A673 (cell line): Measurements from ENCODE around the gene NRXN3. TPM values are rescaled to one million over a fixed set of nuclear protein-coding genes. Genes with fewer than 3 reads are reported as not detected.
A peak's percentile ranks its signal among the peaks of the same experiment; 100 is the strongest.

Experiments
- BruUV-seq: library from RNA; stranded (reverse); fragments of 400-500 nt; replicated peaks from 2 replicates; lab custom pipeline; 2021; lab: Mats Ljungman, UMichigan
- CTCF ChIA-PET: fragments of 300-600 bp; sonication (Branson Sonifier 250); formaldehyde crosslinking; loops from one replicate; lab custom pipeline; 2022; ENCODE audit warnings: antibody characterized with exemption; lab: Charles Lee
- POLR2A ChIA-PET: fragments of 300-600 bp; sonication (Branson Sonifier 250); formaldehyde crosslinking; loops from one replicate; lab custom pipeline; 2022; ENCODE audit warnings: antibody characterized with exemption; ENCODE audit not compliant: low non-redundant PET; lab: Charles Lee
- DNase-seq: peaks from one replicate; pipeline ENCODE4 v3.0.0-alpha.2; 2015; ENCODE audit warnings: low spot score
- H3K27ac ChIP-seq: fragments of 200-600 bp; sonication (generic); 2 replicates; pipeline ENCODE4 v1.5.1; 2016; ENCODE audit warnings: mixed run types, low read depth, mild to moderate bottlenecking, mixed read lengths, antibody characterized with exemption, low read length; ENCODE audit not compliant: poor library complexity, severe bottlenecking
- H3K27me3 ChIP-seq: fragments of 200-600 bp; sonication (generic); replicated peaks from 2 replicates; pipeline ENCODE4 v1.6.1; 2017; ENCODE audit warnings: mixed run types, low read depth, mild to moderate bottlenecking, mixed read lengths, antibody characterized with exemption, low read length; ENCODE audit not compliant: insufficient read depth, poor library complexity
- H3K36me3 ChIP-seq: fragments of 200-600 bp; sonication (generic); 2 replicates; pipeline ENCODE4 v1.6.1; 2016; ENCODE audit warnings: mixed run types, mild to moderate bottlenecking, mixed read lengths, antibody characterized with exemption, low read length; ENCODE audit not compliant: insufficient read depth, poor library complexity, severe bottlenecking
- H3K4me1 ChIP-seq: fragments of 200-600 bp; sonication (generic); 2 replicates; pipeline ENCODE4 v1.6.1; 2017; ENCODE audit warnings: mixed run types, mild to moderate bottlenecking, mixed read lengths, antibody characterized with exemption, low read length; ENCODE audit not compliant: insufficient read depth, poor library complexity, severe bottlenecking
- H3K4me3 ChIP-seq: fragments of 200-600 bp; sonication (generic); 2 replicates; pipeline ENCODE4 v1.5.1; 2016; ENCODE audit warnings: low read depth, mixed run types, mild to moderate bottlenecking, mixed read lengths, low read length; ENCODE audit not compliant: poor library complexity, severe bottlenecking
- H3K9me3 ChIP-seq: fragments of 200-600 bp; sonication (generic); 2 replicates; pipeline ENCODE4 v1.6.1; 2016; ENCODE audit warnings: mixed run types, low read depth, mild to moderate bottlenecking, mixed read lengths, antibody characterized with exemption, low read length; ENCODE audit not compliant: poor library complexity, severe bottlenecking
- EZH2 ChIP-seq: fragments of 200-600 bp; sonication (generic); IDR thresholded peaks from 2 replicates; pipeline ENCODE4 v1.6.1; 2017; ENCODE audit warnings: borderline replicate concordance, low read depth, mild to moderate bottlenecking, mixed read lengths, antibody characterized with exemption, low read length; ENCODE audit not compliant: poor library complexity, severe bottlenecking
- intact Hi-C: fragments of 100-400 bp; cut with micrococcal nuclease; formaldehyde crosslinking; loops from one replicate; pipeline ENCODE4 v1.10.0; 2022; ENCODE audit not compliant: unreplicated experiment
- total RNA-seq: library from RNA; stranded (reverse); gene quantifications from 2 replicates; pipeline ENCODE4 v1.2.3, GENCODE V29; 2021
- TF ChIP-seq, protein P1 (sequence below): fragments of 300-800, 200-600 bp; sonication (generic); conservative IDR thresholded peaks from 2 replicates; pipeline ENCODE4 v1.5.1; 2017; ENCODE audit warnings: low read depth, mild to moderate bottlenecking, antibody characterized with exemption, low read length, moderate library complexity, mixed read lengths

Gene NRXN3
- total RNA-seq, 1 experiment from 2014 or later, result 0.21 TPM

DNA sequence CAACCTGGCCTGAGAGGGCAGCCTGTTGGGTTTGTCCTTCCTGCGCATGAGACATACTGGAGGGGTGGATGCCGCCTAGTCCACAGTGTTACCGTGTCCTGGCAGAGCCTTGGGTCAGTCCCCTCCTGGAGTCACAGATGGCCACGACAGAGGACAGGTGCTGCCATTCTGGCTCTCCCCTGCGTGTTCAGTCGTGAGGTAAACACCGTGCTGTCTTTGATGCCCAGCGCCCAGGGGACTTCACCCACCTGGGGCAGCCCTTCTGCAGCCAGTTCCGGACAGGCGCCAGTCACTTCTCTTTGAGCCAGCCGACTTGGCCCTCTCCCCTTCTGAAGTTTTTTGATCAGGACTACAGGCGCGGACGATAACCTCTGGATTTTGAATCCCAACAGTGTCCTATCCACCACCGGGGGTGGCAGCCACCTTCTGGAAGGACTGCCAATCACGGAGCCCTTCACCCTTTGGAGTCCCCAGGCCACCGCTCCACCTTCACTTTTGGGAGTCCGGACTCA is 1108.2 kb downstream of the NRXN3 start:
- intact Hi-C loops, result no loop called here
- TF ChIP-seq, protein P1, sequence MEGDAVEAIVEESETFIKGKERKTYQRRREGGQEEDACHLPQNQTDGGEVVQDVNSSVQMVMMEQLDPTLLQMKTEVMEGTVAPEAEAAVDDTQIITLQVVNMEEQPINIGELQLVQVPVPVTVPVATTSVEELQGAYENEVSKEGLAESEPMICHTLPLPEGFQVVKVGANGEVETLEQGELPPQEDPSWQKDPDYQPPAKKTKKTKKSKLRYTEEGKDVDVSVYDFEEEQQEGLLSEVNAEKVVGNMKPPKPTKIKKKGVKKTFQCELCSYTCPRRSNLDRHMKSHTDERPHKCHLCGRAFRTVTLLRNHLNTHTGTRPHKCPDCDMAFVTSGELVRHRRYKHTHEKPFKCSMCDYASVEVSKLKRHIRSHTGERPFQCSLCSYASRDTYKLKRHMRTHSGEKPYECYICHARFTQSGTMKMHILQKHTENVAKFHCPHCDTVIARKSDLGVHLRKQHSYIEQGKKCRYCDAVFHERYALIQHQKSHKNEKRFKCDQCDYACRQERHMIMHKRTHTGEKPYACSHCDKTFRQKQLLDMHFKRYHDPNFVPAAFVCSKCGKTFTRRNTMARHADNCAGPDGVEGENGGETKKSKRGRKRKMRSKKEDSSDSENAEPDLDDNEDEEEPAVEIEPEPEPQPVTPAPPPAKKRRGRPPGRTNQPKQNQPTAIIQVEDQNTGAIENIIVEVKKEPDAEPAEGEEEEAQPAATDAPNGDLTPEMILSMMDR, result no peak
- no peak for TF ChIP-seq EZH2
- ChIA-PET POLR2A (no interaction called here), CTCF (interaction anchor here (0.7 kb wide), 1 partner anchor 248 kb away, joined by 5 read pairs; no protein-coding TSS in a partner anchor)
- Histone ChIP-seq H3K36me3 (no peaks in the 10 kb centered on the region), H3K27ac (no peak overlapping the region), H3K4me3 (peak overlapping the region; percentile 38), H3K9me3 (no peaks in the 10 kb centered on the region), H3K4me1 (peaks cover 4% of the 10 kb centered on the region), H3K27me3 (peaks cover 74% of the 10 kb centered on the region)
- DNase-seq, result no peak
- no TSS peak for BruUV-seq

DNA sequence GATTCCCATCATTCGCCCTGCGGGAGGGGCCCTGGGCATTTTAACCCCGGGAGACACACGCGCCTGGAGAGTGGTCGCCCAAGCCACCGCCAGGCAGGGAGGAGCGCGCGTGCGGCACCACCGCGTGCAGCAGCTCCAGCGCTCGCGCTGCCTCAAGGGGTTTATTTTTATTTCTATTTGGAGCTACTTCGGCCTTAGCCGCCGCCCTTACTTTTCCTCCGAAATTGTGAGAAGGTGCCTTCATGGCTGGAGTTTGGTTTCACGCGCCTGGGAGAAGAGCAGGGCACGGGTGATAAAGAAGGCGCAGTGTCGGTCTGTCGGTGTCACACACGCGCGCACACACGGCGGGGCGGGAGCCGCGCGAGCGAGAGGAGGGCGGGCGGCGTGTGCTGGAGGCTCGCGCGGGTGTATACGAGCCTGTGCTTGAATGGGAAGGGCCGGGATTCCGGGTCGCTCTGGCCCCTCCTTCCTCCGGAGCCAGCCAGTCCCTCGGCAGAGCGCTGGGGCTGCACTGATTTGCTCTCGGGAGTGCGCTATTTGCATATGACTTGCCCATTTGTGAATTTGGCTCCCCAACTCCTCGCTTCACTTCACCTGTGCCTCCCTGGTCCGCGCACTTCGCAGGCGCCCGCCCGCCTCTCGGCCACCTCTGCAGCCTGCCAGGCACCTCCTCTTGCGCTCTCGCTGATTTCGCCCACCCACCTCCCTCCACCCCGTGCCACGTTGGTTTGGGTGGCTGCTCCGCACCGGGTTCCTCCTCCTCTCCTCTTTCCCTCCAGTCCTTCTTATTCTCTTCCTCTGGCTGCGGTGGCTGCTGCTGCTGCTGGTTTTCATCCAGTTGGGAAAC is 1108.8 kb downstream of the NRXN3 start:
- peak; percentile 86 for DNase-seq
- no peaks in the 10 kb centered on the region for H3K36me3 ChIP-seq
- no peak overlapping the region for H3K27ac ChIP-seq
- intact Hi-C loops, result no loop called here
- no peaks in the 10 kb centered on the region for H3K9me3 ChIP-seq
- CTCF ChIA-PET, result interaction anchor here (0.6 kb wide), 1 partner anchor 1308 kb away, joined by 3 read pairs; no protein-coding TSS in a partner anchor
- POLR2A ChIA-PET, result no interaction called here
- peak overlapping the region; percentile 38 for H3K4me3 ChIP-seq
- peaks cover 74% of the 10 kb centered on the region for H3K27me3 ChIP-seq
- no TSS peak for BruUV-seq
- TF ChIP-seq, protein P1, result no peak
- TF ChIP-seq EZH2, result no peak
- H3K4me1 ChIP-seq, result peaks cover 4% of the 10 kb centered on the region

DNA sequence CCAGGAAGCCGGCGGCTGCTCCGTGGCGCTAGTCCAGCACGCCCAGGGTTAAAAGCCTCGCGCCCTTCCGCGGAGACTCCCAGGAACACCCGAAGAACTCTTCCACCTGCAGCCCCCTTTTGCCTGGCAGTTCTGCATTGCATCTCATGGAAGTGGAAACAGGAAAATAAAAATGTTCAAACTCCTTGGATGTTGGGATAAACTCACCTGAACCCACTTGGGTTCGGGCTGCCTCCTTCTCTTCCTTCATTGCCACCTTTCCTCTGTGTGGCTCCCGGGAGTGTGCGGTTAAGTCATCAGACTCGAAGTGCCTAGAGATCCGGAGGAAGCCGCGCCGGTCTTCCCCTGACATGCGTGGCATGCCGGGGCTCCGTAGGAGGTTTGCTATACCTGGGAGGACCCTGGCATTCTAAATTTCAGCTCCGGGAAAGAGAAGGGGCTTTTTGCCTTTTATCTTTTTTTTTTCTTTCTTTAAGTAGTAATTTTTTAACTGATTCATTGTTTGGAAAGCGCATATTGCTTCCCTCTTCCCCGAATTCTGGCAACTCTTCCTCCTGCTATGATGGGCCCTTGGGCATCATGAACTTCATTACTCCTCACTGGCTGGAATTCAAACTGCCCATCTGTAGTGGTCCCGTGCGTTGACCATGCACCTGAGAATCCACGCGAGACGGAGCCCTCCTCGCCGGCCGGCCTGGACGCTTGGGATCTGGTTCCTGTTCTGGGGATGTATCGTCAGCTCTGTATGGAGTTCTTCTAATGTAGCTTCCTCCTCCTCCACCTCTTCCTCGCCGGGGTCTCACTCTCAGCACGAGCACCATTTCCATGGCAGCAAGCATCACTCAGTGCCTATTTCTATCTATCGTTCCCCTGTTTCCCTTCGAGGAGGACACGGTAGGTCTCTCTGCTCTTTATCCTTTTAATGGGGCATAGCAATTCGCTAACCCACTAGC is 1109.7 kb downstream of the NRXN3 start:
- H3K4me1 ChIP-seq, result peaks cover 4% of the 10 kb centered on the region
- intact Hi-C loops, result no loop called here
- TF ChIP-seq, protein P1, result no peak
- peak; percentile 66 for TF ChIP-seq EZH2
- CTCF ChIA-PET, result no interaction called here
- POLR2A ChIA-PET, result no interaction called here
- peaks cover 74% of the 10 kb centered on the region for H3K27me3 ChIP-seq
- H3K27ac ChIP-seq, result no peak overlapping the region
- no peaks in the 10 kb centered on the region for H3K36me3 ChIP-seq
- H3K9me3 ChIP-seq, result no peaks in the 10 kb centered on the region
- H3K4me3 ChIP-seq, result peak overlapping the region; percentile 38
- no TSS peak for BruUV-seq
- no peak for DNase-seq
